Activated CD8-positive, alpha-beta T cell treated with anti-CD3 and anti-CD28 coated beads for 36 hours (primary cell): Measurements from ENCODE around the gene CLDN14. TPM values are rescaled to one million over a fixed set of nuclear protein-coding genes. Genes with fewer than 3 reads are reported as not detected.

Experiments used
- ATAC-seq: fragments of 200-7000 bp; cut with Tn5 transposase; one replicate; pipeline ENCODE4 v1.10.0; 2021; ENCODE audit warnings: mild to moderate bottlenecking, moderate library complexity
- CTCF ChIA-PET: fragments of 350-600 bp; sonication (Branson Sonifier 250); formaldehyde crosslinking; loops from one replicate; lab custom pipeline; 2021; ENCODE audit warnings: antibody characterized with exemption; lab: Charles Lee
- POLR2A ChIA-PET: fragments of 350-600 bp; sonication (Branson Sonifier 250); formaldehyde crosslinking; loops from one replicate; lab custom pipeline; 2021; ENCODE audit warnings: antibody characterized with exemption; lab: Charles Lee
- DNase-seq: peaks from one replicate; pipeline ENCODE4 v3.0.0-alpha.2; 2020
- H3K27ac Mint-ChIP-seq: one replicate; pipeline ENCODE4 v1.8.0; 2021; ENCODE audit warnings: mild to moderate bottlenecking, mixed read lengths
- H3K27me3 Mint-ChIP-seq: one replicate; pipeline ENCODE4 v1.8.0; 2021; ENCODE audit warnings: mixed read lengths
- H3K36me3 Mint-ChIP-seq: one replicate; pipeline ENCODE4 v1.8.0; 2021; ENCODE audit warnings: low read depth, mixed read lengths
- H3K4me1 Mint-ChIP-seq: one replicate; pipeline ENCODE4 v1.8.0; 2021; ENCODE audit warnings: low read depth, mixed read lengths
- H3K4me3 Mint-ChIP-seq: one replicate; pipeline ENCODE4 v1.8.0; 2021; ENCODE audit warnings: mild to moderate bottlenecking, moderate library complexity, mixed read lengths
- H3K9me3 Mint-ChIP-seq: one replicate; pipeline ENCODE4 v1.8.0; 2021; ENCODE audit warnings: mixed read lengths
- CTCF ChIP-seq: fragments of 200-600 bp; IDR thresholded peaks from one replicate; pipeline ENCODE4 v1.8.0; 2022; ENCODE audit warnings: antibody characterized with exemption, mild to moderate bottlenecking
- intact Hi-C: fragments of 100-400 bp; cut with micrococcal nuclease; formaldehyde crosslinking; loops from one replicate; pipeline ENCODE4 v1.10.0; 2022
- total RNA-seq, 2 experiments: library from RNA; stranded (reverse); gene quantifications; one replicate each; pipeline ENCODE4 v1.2.3, GENCODE V29; 2021

The CLDN14 gene
- total RNA-seq, 2 experiments from 2014 or later = not detected

DNA sequence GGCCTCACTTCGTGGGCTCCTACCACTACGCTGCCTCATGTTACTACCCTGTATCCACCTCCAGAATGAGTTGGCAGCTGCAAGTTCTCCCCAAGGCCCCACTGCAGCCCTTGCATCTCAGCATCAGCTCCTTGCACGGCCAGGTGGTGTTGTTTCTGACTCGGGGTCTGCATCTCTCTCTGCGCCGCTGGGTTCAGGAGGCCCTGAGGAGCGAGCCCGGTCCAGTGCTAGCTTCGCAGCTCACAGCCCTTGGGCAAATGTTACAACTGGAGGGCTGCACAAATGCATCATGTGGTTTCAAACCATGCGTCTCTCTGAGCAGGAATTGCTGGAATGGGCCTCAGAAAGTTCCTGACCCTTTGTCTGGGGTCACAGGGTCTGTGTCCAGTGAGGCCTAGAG is 3.2 kb upstream of the CLDN14 start:
- POLR2A ChIA-PET = no interaction called here
- H3K4me3 Mint-ChIP-seq = no peak overlapping the region
- H3K36me3 Mint-ChIP-seq = no peaks in the 10 kb centered on the region
- no peak for ATAC-seq
- no peaks in the 10 kb centered on the region for H3K4me1 Mint-ChIP-seq
- peaks cover 2% of the 10 kb centered on the region for H3K27me3 Mint-ChIP-seq
- DNase-seq = no peak
- CTCF ChIA-PET = no interaction called here
- no peak for TF ChIP-seq CTCF
- intact Hi-C loops = no loop called here
- no peak overlapping the region for H3K27ac Mint-ChIP-seq
- no peaks in the 10 kb centered on the region for H3K9me3 Mint-ChIP-seq

GRCh38 chr21:36482673-36483072 is 2.8 kb upstream of the CLDN14 start:
- Mint-ChIP-seq H3K4me1 (no peaks in the 10 kb centered on the region), H3K27ac (no peak overlapping the region), H3K27me3 (no peaks in the 10 kb centered on the region), H3K9me3 (no peaks in the 10 kb centered on the region), H3K36me3 (no peaks in the 10 kb centered on the region), H3K4me3 (no peak overlapping the region)
- intact Hi-C loops = no loop called here
- ChIA-PET CTCF (no interaction called here), POLR2A (no interaction called here)
- no peak for ATAC-seq
- TF ChIP-seq CTCF = no peak
- DNase-seq = no peak

- POLR2A ChIA-PET = no interaction called here
- Mint-ChIP-seq H3K27me3 (no peaks in the 10 kb centered on the region), H3K4me3 (no peak overlapping the region), H3K27ac (no peak overlapping the region), H3K4me1 (no peaks in the 10 kb centered on the region), H3K9me3 (no peaks in the 10 kb centered on the region), H3K36me3 (no peaks in the 10 kb centered on the region)
- TF ChIP-seq CTCF = no peak
- CTCF ChIA-PET = no interaction called here
- no peak for ATAC-seq
- intact Hi-C loops = no loop called here
- DNase-seq = no peak
Observed at GRCh38 chr21:36482181-36482580, 2.3 kb upstream of the CLDN14 start.

GRCh38 chr21:36481639-36482038 is 1.7 kb upstream of the CLDN14 start:
- DNase-seq (no peak), ATAC-seq (no peak)
- no peaks in the 10 kb centered on the region for H3K27me3 Mint-ChIP-seq
- no peaks in the 10 kb centered on the region for H3K4me1 Mint-ChIP-seq
- no peak overlapping the region for H3K4me3 Mint-ChIP-seq
- no peak for TF ChIP-seq CTCF
- no peaks in the 10 kb centered on the region for H3K9me3 Mint-ChIP-seq
- CTCF ChIA-PET = no interaction called here
- H3K36me3 Mint-ChIP-seq = no peaks in the 10 kb centered on the region
- no peak overlapping the region for H3K27ac Mint-ChIP-seq
- intact Hi-C loops = no loop called here
- POLR2A ChIA-PET = no interaction called here

DNA sequence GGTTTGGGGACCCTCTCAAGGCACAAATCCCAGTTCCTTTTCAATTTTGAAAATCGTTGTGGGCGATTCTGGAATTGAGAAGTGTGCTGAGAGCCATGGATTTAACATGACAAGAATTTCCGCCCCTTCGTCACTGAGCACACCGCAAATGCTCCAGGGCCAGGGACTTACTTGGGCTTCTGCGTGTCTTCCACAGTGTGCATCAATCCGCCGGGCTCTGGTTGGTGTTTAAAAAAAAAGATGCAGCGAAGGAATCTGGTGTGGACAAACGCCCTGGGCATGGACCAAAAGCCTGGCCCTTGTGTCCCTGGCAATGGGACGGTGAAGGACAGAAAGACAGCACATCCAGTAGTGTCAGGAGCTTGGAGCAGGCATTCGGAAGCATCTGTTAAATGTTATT is 696 bp upstream of the CLDN14 start:
- POLR2A ChIA-PET = no interaction called here
- Mint-ChIP-seq H3K4me3 (no peak overlapping the region), H3K27ac (no peak overlapping the region), H3K9me3 (no peaks in the 10 kb centered on the region), H3K27me3 (no peaks in the 10 kb centered on the region), H3K4me1 (no peaks in the 10 kb centered on the region), H3K36me3 (no peaks in the 10 kb centered on the region)
- no peak for DNase-seq
- CTCF ChIA-PET = no interaction called here
- no peak for ATAC-seq
- intact Hi-C loops = no loop called here
- no peak for TF ChIP-seq CTCF
